Left lung (tissue), 10 donors: ENCODE measurements around the gene PSEN2. TPM values are rescaled to one million over a fixed set of nuclear protein-coding genes. Genes with fewer than 3 reads are reported as not detected.

Source experiments
- ATAC-seq: fragments of 200-7000 bp; cut with Tn5 transposase; one replicate; pipeline ENCODE4 v1.9.1; 2020; ENCODE audit warnings: moderate library complexity
- DNase-seq, 4 donors: peaks; one replicate each; pipeline ENCODE4 v3.0.0-alpha.2; 2013 to 2020
- H3K27ac ChIP-seq, 2 donors: fragments of 200-600 bp; sonication (generic) in 1 of 2; one replicate each; pipeline versions ENCODE4 v1.5.0 to v1.8.0; 2020 to 2021
- H3K27me3 ChIP-seq, 2 donors: fragments of 200-600 bp; sonication (generic) in 1 of 2; one replicate each; pipeline versions ENCODE4 v1.5.0 to v1.8.0; 2020 to 2021
- H3K36me3 ChIP-seq, 2 donors: fragments of 200-600 bp; sonication (generic) in 1 of 2; one replicate each; pipeline versions ENCODE4 v1.5.0 to v1.8.0; 2020 to 2021
- H3K4me1 ChIP-seq, 2 donors: fragments of 200-600 bp; one replicate each; pipeline ENCODE4 v1.8.0; 2021
- H3K4me3 ChIP-seq, 2 donors: fragments of 200-600 bp; sonication (generic) in 1 of 2; one replicate each; pipeline versions ENCODE4 v1.5.0 to v1.8.0; 2020 to 2021; ENCODE audit warnings: mild to moderate bottlenecking in 1 of 2
- H3K9me3 ChIP-seq, 2 donors: fragments of 200-600 bp; sonication (generic) in 1 of 2; one replicate each; pipeline versions ENCODE4 v1.5.0 to v1.8.0; 2020 to 2021
- CTCF ChIP-seq, 2 donors: fragments of 200-600 bp; sonication (generic) in 1 of 2; IDR thresholded peaks; one replicate each; pipeline versions ENCODE4 v1.5.0 to v1.8.0; 2021; ENCODE audit warnings: antibody characterized with exemption in 2 of 2
- intact Hi-C, 2 donors: fragments of 100-400 bp; cut with DNase I; formaldehyde crosslinking; loops; one replicate each; pipeline versions ENCODE4 v1.11.2 to v1.14.2; 2022
- polyA plus RNA-seq, 6 donors: library from polyadenylated mRNA; unstranded; fragments of 120-200 nt; gene quantifications; one replicate each; pipeline ENCODE4 v1.2.1, GENCODE V29; 2013; ENCODE audit not compliant: insufficient read length in 6 of 6
- total RNA-seq, 2 donors: library from RNA; stranded (reverse); fragmentation: NEBNext Ultra II Directional; extraction: Animal tissue kit (Norgen Biotek cat#: 25700); gene quantifications; one replicate each; pipeline ENCODE4 v1.2.1, GENCODE V29; 2021
- donor health status: DM: no; HTN: yes; CAD: no.
- donor health status: DM: no; HTN: no; CAD: no.

The PSEN2 gene
- total and polyA plus RNA-seq, 8 donors, result 9.2 to 24.8 (median 11.5) TPM

- Histone ChIP-seq H3K36me3 (peaks cover 0 to 59% of the 10 kb centered on the region in 2 donors), H3K27ac (no peak overlapping the region), H3K9me3 (no peaks in the 10 kb centered on the region), H3K27me3 (no peaks in the 10 kb centered on the region), H3K4me3 (no peak overlapping the region), H3K4me1 (peaks cover 0 to 26% of the 10 kb centered on the region in 2 donors)
- ATAC-seq (no peak), DNase-seq (peak in 1 of 4 donors; percentile 23)
- intact Hi-C loops, result no loop called here
- TF ChIP-seq CTCF (IDR thresholded peaks at IDR 0.05), result no peak
Measured at GRCh38 chr1:226889616-226890330, 19.4 kb downstream of the PSEN2 start.

DNA sequence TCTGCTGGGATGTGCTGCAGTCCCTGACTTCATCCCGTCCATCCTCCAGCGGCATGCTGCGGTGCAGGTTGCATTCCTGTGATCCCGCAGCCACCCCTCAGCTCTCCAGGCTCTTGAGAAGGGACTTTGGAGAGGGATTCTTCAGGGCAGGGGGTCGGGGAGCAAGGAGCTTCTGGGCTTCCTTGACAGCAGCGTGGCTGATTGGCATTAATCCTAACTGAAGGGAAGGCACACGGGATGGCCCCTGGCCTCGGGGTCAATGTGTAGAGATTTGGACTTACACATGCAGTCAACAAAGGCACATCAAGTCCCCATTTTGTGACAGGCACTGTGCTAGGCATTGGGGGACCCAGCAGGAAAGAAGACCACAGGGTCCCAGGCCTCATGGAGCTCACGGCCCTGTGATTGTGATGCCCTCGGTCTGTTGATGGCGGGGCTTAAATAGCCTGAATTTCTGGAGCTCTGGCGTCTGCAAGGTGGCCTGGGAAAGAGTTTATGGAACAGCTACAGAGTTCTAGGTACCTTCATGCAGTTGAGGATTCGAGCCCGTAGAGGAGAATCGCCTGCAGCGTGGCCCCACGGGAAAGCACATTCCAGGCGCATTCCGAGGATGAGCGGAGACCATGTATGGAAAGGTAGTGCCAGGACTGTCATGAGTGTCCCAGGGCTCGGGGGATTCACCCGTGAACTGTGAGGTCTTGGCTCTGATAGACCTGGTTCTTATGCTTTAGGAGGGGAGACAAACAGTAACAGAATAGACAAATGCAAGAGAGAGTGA is 20.1 kb downstream of the PSEN2 start:
- H3K27me3 ChIP-seq, result no peaks in the 10 kb centered on the region
- ATAC-seq, result no peak
- H3K4me1 ChIP-seq, result peaks cover 0 to 18% of the 10 kb centered on the region in 2 donors
- intact Hi-C loops, result no loop called here
- DNase-seq, result peak in 1 of 4 donors; percentile 15
- no peaks in the 10 kb centered on the region for H3K9me3 ChIP-seq
- H3K27ac ChIP-seq, result no peak overlapping the region
- no peak overlapping the region for H3K4me3 ChIP-seq
- no peak for TF ChIP-seq CTCF (IDR thresholded peaks at IDR 0.05)
- peaks cover 0 to 66% of the 10 kb centered on the region in 2 donors for H3K36me3 ChIP-seq

GRCh38 chr1:226891346-226891745 is 20.9 kb downstream of the PSEN2 start:
- intact Hi-C loops, result no loop called here
- H3K27me3 ChIP-seq, result no peaks in the 10 kb centered on the region
- peaks cover 0 to 75% of the 10 kb centered on the region in 2 donors for H3K36me3 ChIP-seq
- peak overlapping the region in 1 of 2 donors; percentile 11 for H3K27ac ChIP-seq
- ATAC-seq (no peak), DNase-seq (no peak)
- no peak for TF ChIP-seq CTCF (IDR thresholded peaks at IDR 0.05)
- H3K4me3 ChIP-seq, result no peak overlapping the region
- peaks cover 0 to 10% of the 10 kb centered on the region in 2 donors for H3K4me1 ChIP-seq
- H3K9me3 ChIP-seq, result no peaks in the 10 kb centered on the region

GRCh38 chr1:226891846-226892523 is 21.6 kb downstream of the PSEN2 start:
- intact Hi-C loops, result no loop called here
- Histone ChIP-seq H3K9me3 (no peaks in the 10 kb centered on the region), H3K36me3 (peaks cover 0 to 78% of the 10 kb centered on the region in 2 donors), H3K4me3 (no peak overlapping the region), H3K27ac (peak overlapping the region in 1 of 2 donors; percentile 11), H3K27me3 (no peaks in the 10 kb centered on the region), H3K4me1 (peaks cover 0 to 7% of the 10 kb centered on the region in 2 donors)
- no peak for TF ChIP-seq CTCF (IDR thresholded peaks at IDR 0.05)
- peak; percentile 66 for ATAC-seq
- peak in 1 of 4 donors; percentile 34 for DNase-seq

- DNase-seq (peak in 1 of 4 donors; percentile 28), ATAC-seq (no peak)
- H3K9me3 ChIP-seq, result no peaks in the 10 kb centered on the region
- TF ChIP-seq CTCF (IDR thresholded peaks at IDR 0.05), result no peak
- no peaks in the 10 kb centered on the region for H3K27me3 ChIP-seq
- intact Hi-C loops, result no loop called here
- H3K4me1 ChIP-seq, result peaks cover 0 to 7% of the 10 kb centered on the region in 2 donors
- H3K36me3 ChIP-seq, result peaks cover 0 to 78% of the 10 kb centered on the region in 2 donors
- no peak overlapping the region for H3K4me3 ChIP-seq
- H3K27ac ChIP-seq, result no peak overlapping the region
Measured at GRCh38 chr1:226892524-226892875, 22.1 kb downstream of the PSEN2 start.
